COLO829 (cell line): Measurements from ENCODE around the gene COX5A.
"Not testable (repeated sequence)": the region's sequence is repeated elsewhere in the genome, so short reads cannot be mapped to it uniquely, and the experiment has no call there.

Source experiments
- DNase-seq: peaks from one replicate; pipeline ENCODE4 v3.0.0; 2012; ENCODE audit warnings: low spot score

COX5A gene

GRCh38 chr15:74901612-74902063, 36.2 kb downstream of the COX5A start:
- peak; percentile 50 for DNase-seq

GRCh38 chr15:74897300-74897701, 40.6 kb downstream of the COX5A start:
- DNase-seq, result no peak

- DNase-seq, result no peak
Measured at GRCh38 chr15:74896316-74896715, 41.6 kb downstream of the COX5A start.

- no peak for DNase-seq
Measured at GRCh38 chr15:74895830-74896229, 42.0 kb downstream of the COX5A start.

- DNase-seq, result not testable (repeated sequence)
Measured at GRCh38 chr15:74894383-74894782, 43.5 kb downstream of the COX5A start.

GRCh38 chr15:74893627-74894026, 44.2 kb downstream of the COX5A start:
- no peak for DNase-seq

- DNase-seq, result no peak
Measured at GRCh38 chr15:74892931-74893330, 44.9 kb downstream of the COX5A start.

- no peak for DNase-seq
Measured at GRCh38 chr15:74892313-74892712, 45.6 kb downstream of the COX5A start.

GRCh38 chr15:74891469-74891868, 46.4 kb downstream of the COX5A start:
- DNase-seq, result no peak

- DNase-seq, result no peak
Measured at GRCh38 chr15:74890665-74890960, 47.3 kb downstream of the COX5A start.

GRCh38 chr15:74889883-74890664, 47.8 kb downstream of the COX5A start, which contains the start of gene MPI:
TSS of gene MPI (plus strand) at chr15:74890042. CDS start at chr15:74890074, 32 bp downstream.
- DNase-seq, result peak; percentile 79

GRCh38 chr15:74889390-74889882, 48.4 kb downstream of the COX5A start:
- no peak for DNase-seq

GRCh38 chr15:74888716-74889115, 49.2 kb downstream of the COX5A start:
- DNase-seq, result no peak

GRCh38 chr15:74887537-74888193, 50.2 kb downstream of the COX5A start:
- DNase-seq, result not testable (repeated sequence)

- DNase-seq, result no peak
Measured at GRCh38 chr15:74885461-74885860, 52.4 kb downstream of the COX5A start.

- no peak for DNase-seq
Measured at GRCh38 chr15:74884428-74885223, 53.2 kb downstream of the COX5A start.

- DNase-seq, result no peak
Measured at GRCh38 chr15:74882528-74882927, 55.3 kb downstream of the COX5A start.

- no peak for DNase-seq
Measured at GRCh38 chr15:74878273-74878672, 59.6 kb downstream of the COX5A start.

- DNase-seq, result no peak
Measured at GRCh38 chr15:74873756-74874424, 64.0 kb downstream of the COX5A start.

- DNase-seq, result peak; percentile 79
Measured at GRCh38 chr15:74873036-74873755, 64.7 kb downstream of the COX5A start, which contains the start of gene SCAMP2. TSS of gene SCAMP2 (minus strand) at chr15:74873365. CDS start at chr15:74873255, 110 bp downstream.

- no peak for DNase-seq
Measured at GRCh38 chr15:74872702-74873035, 65.2 kb downstream of the COX5A start.
